Stimulated activated CD8-positive, alpha-beta memory T cell treated with anti-CD3 and anti-CD28 coated beads, Interleukin-15, amount 100 ng/mL, for 1 hour (primary cell): ENCODE measurements around the gene ZBTB20.

Source experiments
- DNase-seq: peaks from one replicate; pipeline ENCODE4 v3.0.0-alpha.2; 2020; ENCODE audit warnings: low read depth

The ZBTB20 gene

GRCh38 chr3:114519415-114519814 lies 627.7 kb downstream of the ZBTB20 start:
- no peak for DNase-seq

- DNase-seq, result no peak
Measured at GRCh38 chr3:114518206-114518808, 628.8 kb downstream of the ZBTB20 start.

GRCh38 chr3:114510201-114510600 lies 636.9 kb downstream of the ZBTB20 start:
- DNase-seq, result no peak

GRCh38 chr3:114509756-114510155 lies 637.3 kb downstream of the ZBTB20 start:
- no peak for DNase-seq

- DNase-seq, result no peak
Measured at GRCh38 chr3:114508976-114509375, 638.1 kb downstream of the ZBTB20 start.

GRCh38 chr3:114508208-114508607 lies 638.9 kb downstream of the ZBTB20 start:
- no peak for DNase-seq

GRCh38 chr3:114506591-114507300 lies 640.3 kb downstream of the ZBTB20 start:
- no peak for DNase-seq

- no peak for DNase-seq
Measured at GRCh38 chr3:114504941-114505628, 642.0 kb downstream of the ZBTB20 start.

GRCh38 chr3:114502204-114502603 lies 644.9 kb downstream of the ZBTB20 start:
- no peak for DNase-seq

- no peak for DNase-seq
Measured at GRCh38 chr3:114499976-114500375, 647.1 kb downstream of the ZBTB20 start.

GRCh38 chr3:114498539-114499370 lies 648.3 kb downstream of the ZBTB20 start:
- no peak for DNase-seq

GRCh38 chr3:114496874-114497273 lies 650.2 kb downstream of the ZBTB20 start:
- DNase-seq, result no peak

- no peak for DNase-seq
Measured at GRCh38 chr3:114496466-114496865, 650.6 kb downstream of the ZBTB20 start.

- DNase-seq, result no peak
Measured at GRCh38 chr3:114496021-114496434, 651.1 kb downstream of the ZBTB20 start.

- no peak for DNase-seq
Measured at GRCh38 chr3:114494498-114494897, 652.6 kb downstream of the ZBTB20 start.

- DNase-seq, result no peak
Measured at GRCh38 chr3:114490829-114491228, 656.3 kb downstream of the ZBTB20 start.

GRCh38 chr3:114487502-114487901 lies 659.6 kb downstream of the ZBTB20 start:
- no peak for DNase-seq

GRCh38 chr3:114484919-114485318 lies 662.2 kb downstream of the ZBTB20 start:
- DNase-seq, result no peak

- DNase-seq, result no peak
Measured at GRCh38 chr3:114481113-114481512, 666.0 kb downstream of the ZBTB20 start.

GRCh38 chr3:114480442-114480841 lies 666.6 kb downstream of the ZBTB20 start:
- no peak for DNase-seq

- DNase-seq, result no peak
Measured at GRCh38 chr3:114478801-114479200, 668.3 kb downstream of the ZBTB20 start.

GRCh38 chr3:114476511-114476910 lies 670.6 kb downstream of the ZBTB20 start:
- no peak for DNase-seq
